Prostate gland (tissue), 2 donors: ENCODE measurements around the gene ARL8A. TPM values are rescaled to one million over a fixed set of nuclear protein-coding genes. Genes with fewer than 3 reads are reported as not detected.

Experiments
- DNase-seq: peaks from one replicate; pipeline ENCODE4 v3.0.0-alpha.2; 2019; ENCODE audit warnings: low spot score
- H3K27ac ChIP-seq, 2 donors: fragments of 200-600 bp; sonication (generic); 2 replicates each; pipeline ENCODE4 v1.5.1; 2017 to 2019
- H3K27me3 ChIP-seq: fragments of 200-600 bp; sonication (generic); replicated peaks from 2 replicates; pipeline ENCODE4 v1.5.1; 2019; ENCODE audit not compliant: insufficient read depth
- H3K36me3 ChIP-seq, 2 donors: fragments of 200-600 bp; sonication (generic); 1 replicate in 1 of 2; 2 replicates in 1 of 2; pipeline versions ENCODE4 v1.5.1 to v1.8.1; 2017 to 2019
- H3K4me1 ChIP-seq: fragments of 200-600 bp; sonication (generic); replicated peaks from 2 replicates; pipeline ENCODE4 v1.5.1; 2019
- H3K4me3 ChIP-seq, 2 donors: fragments of 200-600 bp; sonication (generic); 2 replicates each; pipeline ENCODE4 v1.5.1; 2017 to 2019
- H3K9me3 ChIP-seq: fragments of 200-600 bp; sonication (generic); 2 replicates; pipeline ENCODE4 v1.5.1; 2017
- CTCF ChIP-seq, 4 experiments: fragments of 200-600 bp in 2 of 4; fragments of 450-650 bp in 2 of 4; sonication (generic) in 2 of 4; IDR thresholded peaks; 1 replicate in 3 of 4; 2 replicates in 1 of 4; pipeline ENCODE4 v1.5.1; 2016 to 2019; ENCODE audit warnings: antibody characterized with exemption in 4 of 4, mild to moderate bottlenecking in 2 of 4, moderate library complexity in 2 of 4
- POLR2A ChIP-seq: fragments of 450-650 bp; IDR thresholded peaks from one replicate; pipeline ENCODE4 v1.6.1; 2016; ENCODE audit warnings: antibody characterized with exemption, mild to moderate bottlenecking
- POLR2AphosphoS5 ChIP-seq: sonication (generic); formaldehyde crosslinking; IDR thresholded peaks from one replicate; pipeline ENCODE4 v1.6.1; 2017; ENCODE audit warnings: antibody characterized with exemption
- WGBS: methylation state at CpG from one replicate; pipeline ENCODE4 v1.1.5; 2018; 5-methylcytosine and 5-hydroxymethylcytosine counted together
- intact Hi-C: fragments of 100-400 bp; cut with DNase I; formaldehyde crosslinking; loops from one replicate; pipeline ENCODE4 v1.14.2; 2022
- total RNA-seq, 2 donors: library from RNA; depleted of rRNA; stranded (reverse); fragments of >200 nt; gene quantifications; one replicate each; pipeline ENCODE4 v1.1.0, GENCODE V29; 2016

Gene ARL8A
- total RNA-seq, 2 donors from 2014 or later, result 39.9 to 102 TPM

- no peak for TF ChIP-seq CTCF (IDR thresholded peaks at IDR 0.05)
- no peak for TF ChIP-seq POLR2AphosphoS5
- TF ChIP-seq POLR2A, result no peak
- no peaks in the 10 kb centered on the region for H3K36me3 ChIP-seq
- H3K4me3 ChIP-seq, result no peak overlapping the region
- H3K9me3 ChIP-seq, result no peaks in the 10 kb centered on the region
- no peaks in the 10 kb centered on the region for H3K4me1 ChIP-seq
- 77% methylated on average over 15 of the region's 15 CpGs for WGBS
- intact Hi-C loops, result no loop called here
- H3K27me3 ChIP-seq, result no peaks in the 10 kb centered on the region
- H3K27ac ChIP-seq, result no peak overlapping the region
- no peak for DNase-seq
Measured at GRCh38 chr1:202162418-202163280, 18.1 kb upstream of the ARL8A start.

GRCh38 chr1:202162047-202162417 lies 17.5 kb upstream of the ARL8A start:
- 66% methylated on average over 4 of the region's 4 CpGs for WGBS
- H3K36me3 ChIP-seq, result no peaks in the 10 kb centered on the region
- no peak overlapping the region for H3K4me3 ChIP-seq
- intact Hi-C loops, result no loop called here
- TF ChIP-seq POLR2A, result no peak
- TF ChIP-seq CTCF (IDR thresholded peaks at IDR 0.05), result no peak
- no peak for TF ChIP-seq POLR2AphosphoS5
- no peaks in the 10 kb centered on the region for H3K4me1 ChIP-seq
- H3K9me3 ChIP-seq, result no peaks in the 10 kb centered on the region
- DNase-seq, result no peak
- no peak overlapping the region for H3K27ac ChIP-seq
- no peaks in the 10 kb centered on the region for H3K27me3 ChIP-seq

- H3K9me3 ChIP-seq, result no peaks in the 10 kb centered on the region
- WGBS, result 74% methylated on average over 22 of the region's 22 CpGs
- TF ChIP-seq CTCF (IDR thresholded peaks at IDR 0.05), result no peak
- TF ChIP-seq POLR2A, result no peak
- TF ChIP-seq POLR2AphosphoS5, result no peak
Measured at GRCh38 chr1:202161151-202162046, 16.9 kb upstream of the ARL8A start.

GRCh38 chr1:202160377-202160940 lies 15.9 kb upstream of the ARL8A start, which contains the start of gene PTPN7:
PTPN7 (minus strand) TSS chr1:202160602; CDS start chr1:202159402, 1,200 bp downstream.
- Histone ChIP-seq H3K4me1 (no peaks in the 10 kb centered on the region), H3K4me3 (no peak within 1 kb of the TSS), H3K27ac (no peak within 1 kb of the TSS), H3K36me3 (no peaks in the 10 kb centered on the region), H3K9me3 (no peaks in the 10 kb centered on the region), H3K27me3 (no peaks in the 10 kb centered on the region)
- intact Hi-C loops, result no loop called here
- 73% methylated on average over 17 of the region's 17 CpGs for WGBS
- no peak for DNase-seq
- TF ChIP-seq POLR2A, result no peak
- no peak for TF ChIP-seq CTCF (IDR thresholded peaks at IDR 0.05)

More at GRCh38 chr1:202161151-202162046, 16.9 kb upstream of the ARL8A start:
- Histone ChIP-seq H3K36me3 (no peaks in the 10 kb centered on the region), H3K27me3 (no peaks in the 10 kb centered on the region), H3K27ac (no peak overlapping the region), H3K4me3 (no peak overlapping the region), H3K4me1 (no peaks in the 10 kb centered on the region)
- no peak for DNase-seq
- intact Hi-C loops, result no loop called here
